Measurements from ENCODE around the gene CDC26. TPM values are rescaled to one million over a fixed set of nuclear protein-coding genes. Genes with fewer than 3 reads are reported as not detected.

CDC26 gene
- total RNA-seq (2014; rRNA removed; shearing (Covaris generic)), result 54.7 and 57.7 TPM in 2 replicates
- 58.8 and 62.0 TPM in 2 replicates for polyA plus RNA-seq (2015; cell fraction: cytosol; rRNA removed)
- 26.0 and 27.2 TPM in 2 replicates for polyA plus RNA-seq (2015; cell fraction: nucleus; rRNA removed)

GRCh38 chr9:113275157-113276131 lies at the start of gene CDC26, which contains the start of gene PRPF4:
Gene CDC26, minus strand, starts transcription at chr9:113275572. Its CDS starts 3,065 bp downstream, at chr9:113272507.
Gene PRPF4, plus strand, starts transcription at chr9:113275658. Its CDS starts 86 bp downstream, at chr9:113275744.
- peak; percentile 99 for DNase-seq (ENCODE audit: low read depth)

- no peak for DNase-seq (ENCODE audit: low read depth)
Measured at GRCh38 chr9:113322671-113323070, 47.3 kb upstream of the CDC26 start.

GRCh38 chr9:113320051-113320450 lies 44.7 kb upstream of the CDC26 start:
- no peak for DNase-seq (ENCODE audit: low read depth)

GRCh38 chr9:113319054-113319453 lies 43.7 kb upstream of the CDC26 start:
- no peak for DNase-seq (ENCODE audit: low read depth)

- DNase-seq (ENCODE audit: low read depth), result no peak
Measured at GRCh38 chr9:113317777-113318176, 42.4 kb upstream of the CDC26 start.

- no peak for DNase-seq (ENCODE audit: low read depth)
Measured at GRCh38 chr9:113316030-113316429, 40.7 kb upstream of the CDC26 start.

GRCh38 chr9:113315231-113315630 lies 39.9 kb upstream of the CDC26 start:
- no peak for DNase-seq (ENCODE audit: low read depth)

GRCh38 chr9:113313261-113313660 lies 37.9 kb upstream of the CDC26 start:
- no peak for DNase-seq (ENCODE audit: low read depth)

GRCh38 chr9:113311961-113312360 lies 36.6 kb upstream of the CDC26 start:
- DNase-seq (ENCODE audit: low read depth), result no peak

- no peak for DNase-seq (ENCODE audit: low read depth)
Measured at GRCh38 chr9:113310538-113310937, 35.2 kb upstream of the CDC26 start.

GRCh38 chr9:113309204-113309813 lies 33.9 kb upstream of the CDC26 start:
- peak; percentile 10 for DNase-seq (ENCODE audit: low read depth)

- DNase-seq (ENCODE audit: low read depth), result no peak
Measured at GRCh38 chr9:113307396-113307975, 32.1 kb upstream of the CDC26 start.

- no peak for DNase-seq (ENCODE audit: low read depth)
Measured at GRCh38 chr9:113306566-113306965, 31.2 kb upstream of the CDC26 start.

- DNase-seq (ENCODE audit: low read depth), result no peak
Measured at GRCh38 chr9:113302792-113303418, 27.5 kb upstream of the CDC26 start, which contains the start of gene RNF183. Gene RNF183, minus strand, starts transcription at chr9:113303376. Its CDS starts 5,192 bp downstream, at chr9:113298184.

- DNase-seq (ENCODE audit: low read depth), result no peak
Measured at GRCh38 chr9:113301548-113301947, 26.2 kb upstream of the CDC26 start.

GRCh38 chr9:113299800-113300292 lies 24.5 kb upstream of the CDC26 start:
- DNase-seq (ENCODE audit: low read depth), result peak; percentile 36

GRCh38 chr9:113298924-113299770 lies 23.8 kb upstream of the CDC26 start:
- no peak for DNase-seq (ENCODE audit: low read depth)

- DNase-seq (ENCODE audit: low read depth), result no peak
Measured at GRCh38 chr9:113298311-113298710, 22.9 kb upstream of the CDC26 start.

- no peak for DNase-seq (ENCODE audit: low read depth)
Measured at GRCh38 chr9:113296796-113297558, 21.6 kb upstream of the CDC26 start.

All from HT1080 (cell line).